GM21619 (cell line): ENCODE data around the gene TENM4.
"Not testable (repeated sequence)": the region's sequence is repeated elsewhere in the genome, so short reads cannot be mapped to it uniquely, and the experiment has no call there.

Experiments
- ATAC-seq: cut with Tn5 transposase; IDR thresholded peaks from one replicate; pipeline ENCODE4 v1.9.1; 2021; ENCODE audit not compliant: unreplicated experiment

The TENM4 gene

DNA sequence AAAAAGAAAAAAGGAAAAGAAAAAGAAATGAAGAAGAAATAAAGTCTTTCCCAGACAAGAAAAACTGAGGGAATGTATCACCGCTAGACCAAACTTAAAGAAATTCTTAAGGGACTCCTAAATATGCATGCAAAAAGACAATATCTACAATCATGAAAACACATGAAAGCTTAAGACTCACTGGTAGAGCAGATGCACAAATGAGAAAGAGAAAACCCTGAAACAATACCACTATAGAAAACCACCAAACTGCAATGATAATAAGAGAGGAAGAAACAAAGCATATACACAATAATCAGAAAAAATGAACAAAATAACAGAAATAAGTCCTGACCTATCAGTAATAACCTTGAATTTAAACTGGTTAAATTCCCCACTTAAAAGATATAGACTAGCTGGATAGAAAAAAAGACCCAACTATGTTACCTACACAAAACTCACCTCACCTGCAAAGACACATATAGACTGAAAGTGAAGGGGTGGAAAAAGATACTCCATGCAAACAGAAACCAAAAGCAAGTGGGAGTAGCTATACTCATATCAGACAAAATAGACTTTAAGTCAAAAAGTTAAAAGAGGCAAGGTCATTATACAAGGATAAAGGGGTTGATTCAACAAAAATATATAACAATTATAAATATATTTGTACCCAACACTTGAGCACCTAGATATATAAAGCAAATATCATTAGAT lies 804.9 kb downstream of the TENM4 start:
- no peak for ATAC-seq

DNA sequence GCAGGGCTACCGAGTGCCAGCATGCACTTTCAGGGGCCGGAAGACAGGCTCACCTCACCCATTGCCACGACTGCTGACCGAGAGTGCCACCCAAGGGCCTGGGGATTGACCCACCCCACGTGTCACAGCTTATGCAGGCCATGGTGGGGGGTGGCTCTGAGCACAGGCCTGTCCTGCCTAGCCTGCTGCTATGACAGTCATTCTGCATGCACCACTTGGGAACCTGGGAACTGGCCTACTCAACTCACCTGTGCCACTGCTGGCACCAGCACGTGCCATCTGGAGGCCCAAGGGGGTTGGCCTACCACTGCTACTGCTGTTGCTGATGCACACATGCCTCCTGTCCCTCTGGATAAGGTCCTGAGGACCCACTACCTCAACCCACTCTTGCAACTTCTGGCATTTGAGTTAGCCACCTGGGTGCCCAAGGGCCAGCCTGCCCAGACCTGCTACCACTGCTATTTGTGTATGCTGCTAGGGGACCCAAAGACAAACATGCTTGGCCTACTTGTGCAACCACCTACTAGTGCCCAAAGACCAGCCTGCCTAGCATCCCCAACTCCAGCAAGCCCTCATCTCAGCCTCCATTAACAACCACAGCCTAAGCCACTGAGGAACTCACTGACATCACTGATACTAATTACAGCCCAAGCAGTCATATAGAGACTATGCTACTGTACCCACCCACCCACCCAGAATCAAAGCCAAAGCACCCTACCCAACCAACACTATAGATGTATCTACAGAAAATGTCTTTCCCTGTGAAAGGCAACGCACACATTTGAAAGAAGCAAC lies 807.1 kb downstream of the TENM4 start:
- no peak for ATAC-seq

DNA sequence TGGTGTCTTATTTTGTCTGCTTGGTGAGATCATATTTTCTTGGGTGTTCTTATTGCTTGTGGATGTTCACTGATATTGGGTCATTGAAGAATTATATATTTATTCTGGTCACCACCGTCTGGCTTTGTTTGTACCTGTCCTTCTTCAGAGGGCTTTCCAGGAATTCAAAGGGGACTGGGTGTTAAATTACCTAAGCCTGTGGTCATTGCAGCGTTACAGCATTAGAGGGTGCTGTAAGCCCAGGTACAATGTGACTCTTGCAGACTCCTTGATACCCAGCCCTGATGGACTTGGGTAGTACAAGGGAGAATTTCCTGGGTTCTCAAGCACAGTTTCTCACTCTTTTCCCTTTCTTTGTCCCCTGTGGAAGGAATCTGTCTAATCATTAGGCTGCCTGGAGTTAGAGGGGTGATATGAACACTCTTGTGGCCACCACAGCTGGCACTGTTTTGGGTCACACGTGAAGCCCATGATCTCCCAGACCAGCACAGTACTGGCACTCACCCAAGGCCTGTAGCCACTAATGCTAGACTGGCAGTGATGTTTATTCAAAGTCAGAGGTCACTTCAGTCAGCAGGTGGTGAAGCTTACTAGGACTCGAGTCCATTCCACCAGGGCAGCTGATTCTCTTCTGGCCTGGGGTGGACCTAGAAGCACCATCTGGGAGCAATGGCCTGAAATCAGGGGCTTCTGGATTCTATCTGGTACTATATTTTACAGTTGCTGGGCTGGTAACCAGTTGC lies 810.1 kb downstream of the TENM4 start:
- no peak for ATAC-seq

DNA sequence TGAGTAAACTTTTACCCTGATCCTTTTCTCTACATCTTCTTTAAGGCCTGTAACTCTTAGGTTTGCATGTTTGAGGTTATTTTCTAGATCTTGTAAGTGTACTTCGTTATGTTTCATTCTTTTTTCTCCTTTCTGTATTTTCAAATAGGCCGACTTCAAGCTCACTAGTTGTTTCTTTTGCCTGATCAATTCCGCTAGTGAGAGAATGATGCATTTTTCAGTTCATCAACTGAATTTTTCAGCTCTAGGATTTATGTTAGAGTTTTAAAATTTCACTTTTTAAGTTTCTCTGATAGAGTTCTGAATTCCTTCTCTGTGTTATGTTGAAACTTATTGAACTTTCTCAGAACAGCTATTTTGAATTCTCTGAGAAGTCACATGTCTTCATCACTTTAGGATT lies 810.7 kb downstream of the TENM4 start:
- no peak for ATAC-seq

DNA sequence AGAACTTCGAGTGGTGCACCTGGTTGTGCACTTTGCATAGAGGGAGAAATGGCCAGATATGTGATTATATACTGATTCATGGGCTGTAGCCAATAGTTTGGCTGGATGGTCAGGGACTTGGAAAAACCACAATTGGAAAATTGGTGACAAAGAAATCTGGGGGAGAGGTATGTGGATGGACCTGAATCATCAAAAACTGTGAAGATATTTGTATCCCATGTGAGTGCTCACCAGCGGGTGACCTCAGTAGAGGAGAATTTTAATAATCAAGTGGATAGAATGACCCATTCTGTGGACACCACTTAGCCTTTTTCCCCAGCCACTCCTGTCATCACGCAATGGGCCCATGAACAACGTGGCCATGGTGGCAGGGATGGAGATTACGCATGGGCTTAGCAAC lies 818.2 kb downstream of the TENM4 start:
- no peak for ATAC-seq

DNA sequence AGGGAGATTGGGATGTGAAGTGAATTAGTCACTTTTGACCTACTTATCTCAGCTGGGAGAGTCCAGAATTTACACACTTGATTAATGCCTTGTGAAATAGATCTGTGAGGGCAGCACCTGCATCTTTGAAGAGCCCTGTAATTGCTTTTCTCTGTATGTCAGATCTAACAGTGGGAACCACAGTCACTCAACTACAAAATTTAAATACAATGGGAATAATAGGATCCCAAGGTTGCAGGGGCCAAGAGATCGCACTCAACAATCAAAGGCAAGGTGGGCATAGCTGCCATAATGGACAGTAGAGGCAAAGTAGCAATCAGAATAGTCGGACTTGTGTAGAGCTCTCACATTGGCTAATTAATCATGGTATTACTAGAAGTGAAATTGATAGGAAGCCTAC lies 820.7 kb downstream of the TENM4 start:
- no peak for ATAC-seq

- no peak for ATAC-seq
Observed at GRCh38 chr11:78615724-78616123, 825.1 kb downstream of the TENM4 start.

- no peak for ATAC-seq
Observed at GRCh38 chr11:78613378-78613813, 827.4 kb downstream of the TENM4 start.

DNA sequence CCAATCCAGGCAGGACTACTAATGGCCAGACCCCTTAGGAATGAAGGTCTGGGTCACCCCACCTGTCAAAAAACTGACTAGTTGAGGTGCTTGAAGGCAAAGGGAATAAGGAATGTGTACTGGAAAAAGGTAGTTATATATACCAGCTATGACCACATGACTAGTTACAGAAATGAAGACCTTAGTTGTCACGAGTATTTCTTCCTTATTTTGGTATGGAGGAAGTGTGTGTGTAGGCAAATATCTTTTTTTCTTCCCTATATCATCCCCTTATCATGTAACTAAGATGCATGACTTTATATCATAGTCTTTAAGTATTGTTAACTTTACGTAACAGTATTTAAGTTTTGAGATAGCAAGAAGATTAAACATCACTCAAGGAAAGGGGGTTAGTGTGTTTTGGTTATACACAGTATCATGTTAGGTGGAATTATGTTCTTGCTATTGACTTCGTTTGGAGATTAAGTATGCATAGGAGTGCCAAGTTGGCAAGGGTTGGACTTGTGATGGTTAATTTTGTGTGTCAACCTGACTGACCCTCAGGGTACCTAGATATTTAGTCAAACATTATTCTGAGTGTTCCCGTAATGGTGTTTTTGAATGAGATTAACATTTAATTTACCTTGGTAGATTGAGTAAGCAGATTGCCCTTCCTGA lies 828.0 kb downstream of the TENM4 start:
- no peak for ATAC-seq

GRCh38 chr11:78609321-78609720 lies 831.5 kb downstream of the TENM4 start:
- ATAC-seq: not testable (repeated sequence)

GRCh38 chr11:78607696-78608095 lies 833.1 kb downstream of the TENM4 start:
- no peak for ATAC-seq

DNA sequence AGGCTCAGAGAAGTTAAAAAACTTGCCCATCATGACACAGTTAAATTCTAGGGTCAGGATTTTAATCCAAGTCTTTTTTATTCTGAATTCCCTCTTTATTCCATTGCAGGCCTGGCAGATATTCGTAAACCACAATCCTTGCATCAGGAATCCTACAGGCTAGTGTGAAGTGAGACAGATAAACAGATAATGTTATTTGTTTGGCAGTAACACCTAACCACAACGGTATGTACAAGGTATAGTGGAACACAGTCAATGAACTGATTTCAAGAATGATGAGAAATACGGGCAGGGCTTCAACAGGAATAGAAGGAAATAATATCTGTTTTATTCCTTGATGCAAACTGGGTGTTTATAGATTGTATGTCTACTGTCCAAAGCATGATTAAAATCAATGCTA lies 834.2 kb downstream of the TENM4 start:
- ATAC-seq: no peak

DNA sequence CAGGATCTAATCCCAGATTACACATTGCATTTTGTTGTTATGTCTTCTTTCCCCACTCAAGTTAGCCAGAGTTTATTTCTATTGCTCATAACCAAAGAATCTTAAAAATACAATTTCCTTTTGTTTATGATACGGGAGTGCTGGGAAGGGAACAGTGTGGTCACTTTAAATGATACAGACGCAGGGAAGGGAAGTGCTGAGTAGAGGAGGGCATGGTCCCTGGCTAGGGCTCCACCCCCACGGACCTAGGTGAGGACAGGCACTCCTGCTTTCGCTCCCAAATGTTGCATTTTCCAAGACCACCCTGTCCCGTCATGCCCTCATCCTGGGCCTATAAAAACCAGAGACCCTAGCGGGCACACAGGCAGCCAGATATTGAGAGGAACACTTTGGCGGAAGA lies 835.5 kb downstream of the TENM4 start:
- no peak for ATAC-seq

- no peak for ATAC-seq
Observed at GRCh38 chr11:78603792-78604191, 837.0 kb downstream of the TENM4 start.
